Stimulated activated CD4-positive, alpha-beta T cell treated with anti-CD3 and anti-CD28 coated beads, TNF-alpha, amount 100 ng/mL, for 48 hours (primary cell): ENCODE results near the gene PZP.
"Not testable (repeated sequence)": the region's sequence is repeated elsewhere in the genome, so short reads cannot be mapped to it uniquely, and the experiment has no call there.

Experiments
- DNase-seq, 3 donors: peaks; one replicate each; pipeline ENCODE4 v3.0.0-alpha.2; 2020; ENCODE audit warnings: low read depth in 3 of 3

The PZP gene

DNA sequence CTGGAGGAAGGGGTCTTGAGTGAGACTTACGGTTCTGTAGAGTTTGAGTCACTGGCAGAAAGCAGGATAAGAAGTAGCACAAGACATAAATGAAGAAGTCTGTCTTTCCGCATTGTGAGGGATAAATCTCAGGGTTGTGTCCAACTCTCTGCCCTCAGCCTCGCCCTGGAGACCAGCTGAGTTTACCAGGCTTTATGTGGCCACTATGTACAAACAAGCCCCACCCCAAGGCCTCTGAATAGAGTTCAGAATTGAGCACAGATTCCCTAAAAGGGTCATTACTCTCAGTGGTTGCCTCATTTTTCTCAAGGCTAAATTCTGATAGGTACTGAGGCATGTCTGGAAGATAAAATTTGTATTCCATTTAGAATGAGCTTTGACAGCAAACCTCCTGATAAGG, at the start of gene PZP:
Gene PZP (minus strand): TSS at position 167 of the 400 bp plus-strand sequence. CDS start 54 bp downstream, at position 113.
- DNase-seq = no peak

DNA sequence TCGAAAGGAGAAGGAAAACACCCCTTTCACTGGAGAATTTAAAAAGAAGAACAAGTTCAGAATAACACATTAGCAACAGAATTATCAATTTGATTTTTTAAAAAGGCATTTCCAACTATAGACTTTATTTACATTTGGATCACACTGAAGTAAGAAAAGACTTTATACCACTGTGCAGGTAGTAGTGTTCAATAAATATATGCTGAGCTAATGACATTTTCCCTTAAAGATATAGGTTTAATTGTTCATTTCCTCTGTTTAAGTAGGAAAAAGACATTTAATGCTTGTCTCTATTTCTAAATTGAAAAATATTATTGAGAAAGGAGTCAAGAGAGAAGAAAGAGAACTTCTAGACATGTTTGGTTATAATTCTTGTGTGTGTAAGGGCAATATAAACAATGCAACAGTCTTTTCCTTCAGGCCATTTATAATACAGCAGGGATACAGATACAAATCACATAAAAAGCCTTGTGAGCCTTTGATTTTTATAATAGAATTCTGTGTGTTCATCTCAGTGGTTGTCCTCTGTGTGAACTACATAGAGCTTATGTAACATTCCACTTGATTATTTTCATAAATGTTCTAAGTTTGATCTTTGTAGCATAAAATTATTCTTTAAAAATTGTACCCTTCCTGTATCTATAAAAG, 48.7 kb upstream of the PZP start:
- DNase-seq = no peak

DNA sequence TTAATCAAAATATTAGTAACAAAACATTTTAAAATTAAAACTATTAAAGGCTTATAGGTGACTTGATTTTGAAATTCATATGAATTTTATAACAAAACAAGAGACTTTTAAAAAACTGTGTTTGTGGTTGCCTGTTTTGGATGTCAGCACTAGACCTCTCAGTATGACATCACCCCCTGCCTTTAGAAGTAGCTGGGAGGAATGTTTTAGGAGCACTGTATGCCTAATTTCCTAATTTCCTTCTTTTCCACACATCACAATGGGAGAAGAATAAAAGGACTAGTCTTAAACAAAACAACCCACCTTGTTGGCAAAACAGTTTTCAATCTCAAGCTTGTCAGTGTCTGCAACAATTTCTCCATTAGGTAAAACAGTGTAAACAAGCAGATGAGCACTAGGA, 48.1 kb upstream of the PZP start:
- no peak for DNase-seq

DNA sequence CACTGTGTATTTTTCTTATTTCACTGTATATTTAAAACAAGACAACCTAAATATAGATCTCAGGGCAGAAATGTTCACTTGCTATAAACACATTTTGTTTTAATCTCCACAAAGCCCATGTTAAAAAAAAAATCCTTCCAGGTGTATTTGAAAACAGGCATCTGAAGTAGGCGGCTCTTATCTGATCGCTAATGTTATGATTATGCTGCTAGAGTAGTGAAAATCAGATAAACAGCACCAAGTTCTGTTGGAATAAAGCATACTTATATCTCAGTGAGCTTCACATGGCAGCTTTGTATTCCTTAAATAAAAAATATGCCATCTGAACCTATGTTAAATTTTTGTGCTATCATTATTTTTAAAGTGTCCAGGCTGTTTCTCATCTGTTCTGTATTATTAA, 47.6 kb upstream of the PZP start:
- no peak for DNase-seq

DNA sequence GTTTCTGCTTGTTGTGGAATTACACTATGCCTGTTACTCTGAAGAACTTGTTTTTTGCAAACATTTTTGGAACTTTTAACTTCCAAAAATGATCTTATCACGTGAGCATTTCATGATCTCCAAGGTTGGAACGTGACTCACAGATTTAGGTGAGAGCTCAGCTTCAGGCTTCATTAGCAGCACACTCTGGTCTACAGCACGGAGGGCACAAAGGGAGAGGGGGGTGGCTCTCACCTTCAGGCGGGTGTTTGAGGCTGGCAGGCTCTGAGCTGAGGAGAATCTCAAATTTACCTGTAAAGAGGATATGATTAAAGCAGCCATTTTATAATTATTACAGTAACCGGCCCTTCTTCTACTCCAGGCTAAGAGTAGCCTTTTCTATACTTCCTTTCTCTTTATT, 45.3 kb upstream of the PZP start:
- no peak for DNase-seq

DNA sequence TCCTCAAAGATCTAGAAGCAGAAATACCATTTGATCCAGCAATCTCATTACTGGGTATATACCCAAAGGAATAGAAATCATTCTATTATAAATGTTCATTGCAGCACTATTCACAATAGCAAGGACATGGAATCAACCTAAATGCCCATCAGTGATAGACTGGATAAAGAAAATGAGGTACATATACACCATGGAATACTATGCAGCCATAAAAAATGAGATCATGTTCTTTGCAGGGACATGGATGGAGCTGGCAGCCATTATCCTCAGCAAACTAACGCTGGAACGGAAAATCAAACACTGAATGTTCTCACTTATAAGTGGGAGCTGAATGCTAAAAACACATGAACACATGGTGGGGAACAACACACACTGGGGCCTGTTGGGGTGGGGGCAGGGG, 44.6 kb upstream of the PZP start:
- DNase-seq = not testable (repeated sequence)

DNA sequence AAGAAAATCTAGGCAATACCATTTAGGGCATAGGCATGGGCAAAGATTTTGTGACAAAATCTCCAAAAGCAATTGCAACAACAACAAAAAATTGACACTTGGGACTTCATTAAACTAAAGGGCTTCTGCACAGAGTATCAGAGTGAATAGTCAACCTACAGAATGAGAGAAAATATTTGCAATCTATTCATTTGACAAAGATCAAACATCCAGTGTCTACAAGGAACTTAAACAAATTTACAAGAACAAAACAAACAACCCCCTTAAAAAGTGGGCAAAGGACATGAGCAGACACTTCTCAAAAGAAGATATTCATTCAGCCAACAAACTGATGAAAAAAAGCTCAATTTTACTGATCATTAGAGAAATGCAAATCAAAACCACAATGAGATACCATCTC, 44.1 kb upstream of the PZP start:
- DNase-seq = no peak

DNA sequence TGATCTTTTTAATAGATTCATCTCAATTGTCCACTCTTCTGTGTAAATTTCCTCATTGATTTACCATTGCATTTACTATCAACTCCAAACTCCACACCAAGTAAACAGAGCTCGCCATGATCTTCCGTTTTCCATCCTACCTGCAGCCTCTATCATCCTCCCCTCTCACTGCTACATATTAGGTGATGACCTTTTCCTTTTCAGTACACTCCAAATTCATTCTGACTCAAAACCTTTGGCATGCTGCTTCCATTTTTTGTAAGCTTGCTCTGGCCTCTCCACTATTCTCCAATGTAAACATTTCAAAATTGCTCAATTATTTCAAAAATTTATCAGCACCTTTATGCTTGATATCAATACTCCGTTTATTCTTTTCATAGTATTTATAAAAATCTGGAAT, 40.2 kb upstream of the PZP start:
- no peak for DNase-seq

DNA sequence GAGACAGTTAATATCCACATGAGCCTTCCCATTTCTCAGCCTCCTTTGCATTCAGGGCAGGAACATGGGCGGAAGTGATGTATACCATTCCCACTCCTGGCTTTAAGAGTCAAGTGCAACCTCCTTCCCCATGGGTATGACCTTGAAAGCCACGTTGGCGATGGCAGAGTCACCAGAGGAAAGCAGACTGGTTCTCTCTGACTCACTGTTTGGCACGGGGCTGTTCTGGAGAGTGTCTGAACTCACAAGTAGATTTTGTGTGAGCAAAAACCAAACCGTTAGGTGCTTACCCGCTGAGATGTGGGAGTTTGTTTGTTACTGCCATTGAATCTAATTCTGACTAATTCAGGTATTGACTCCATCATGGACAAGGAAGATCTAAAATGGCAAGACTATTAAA, 36.7 kb upstream of the PZP start:
- DNase-seq = peak; percentile 58 to 72 (median 61)

DNA sequence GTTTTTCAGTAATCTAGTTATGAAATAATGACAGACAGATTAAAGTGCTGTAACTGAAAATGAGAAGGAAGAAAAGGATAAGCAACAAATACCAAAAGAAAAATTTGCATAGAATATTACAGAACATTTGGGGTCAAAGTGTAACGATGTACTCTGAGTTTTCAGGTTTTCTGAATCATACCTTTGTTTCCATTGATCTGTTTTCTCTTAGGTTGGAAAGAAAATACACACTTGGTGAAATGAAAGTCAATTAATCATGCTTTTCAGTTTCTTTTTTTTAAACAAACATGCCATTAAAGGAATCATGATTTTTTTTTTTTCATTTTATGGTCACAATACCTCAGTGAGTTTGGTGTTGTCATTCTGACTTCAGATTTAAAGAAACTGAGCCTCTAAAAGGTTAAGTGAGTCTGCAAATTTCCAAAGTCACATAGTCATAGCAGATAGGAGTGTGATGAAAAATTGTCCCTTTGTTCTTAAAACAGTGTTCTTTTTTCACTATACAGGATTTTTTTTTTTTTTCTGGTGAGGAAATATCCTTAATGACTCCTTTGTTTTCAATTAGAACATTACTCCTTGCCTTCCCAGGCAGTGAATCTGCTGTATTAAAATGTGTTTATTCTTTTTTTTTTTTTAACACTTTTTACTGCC, 35.9 kb upstream of the PZP start:
- DNase-seq = no peak

DNA sequence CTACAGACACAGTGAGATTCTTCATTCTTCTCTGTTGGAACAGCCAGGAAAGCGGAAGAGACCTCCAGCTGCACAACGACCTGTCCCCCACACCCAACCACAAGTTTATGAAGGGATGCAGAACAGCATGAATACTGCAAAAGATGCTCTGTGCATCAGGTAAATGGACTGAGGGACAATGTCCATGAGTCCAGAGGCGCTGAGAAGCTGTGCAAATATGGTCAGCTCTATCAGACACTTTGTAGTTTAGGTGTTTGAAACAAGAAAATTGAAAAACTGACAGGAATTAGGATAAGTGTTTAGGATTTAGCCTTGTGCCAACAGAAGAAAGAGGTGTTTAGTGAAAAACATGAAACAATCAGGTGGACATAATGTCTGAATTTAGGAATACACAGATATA, 33.1 kb upstream of the PZP start:
- DNase-seq = no peak

DNA sequence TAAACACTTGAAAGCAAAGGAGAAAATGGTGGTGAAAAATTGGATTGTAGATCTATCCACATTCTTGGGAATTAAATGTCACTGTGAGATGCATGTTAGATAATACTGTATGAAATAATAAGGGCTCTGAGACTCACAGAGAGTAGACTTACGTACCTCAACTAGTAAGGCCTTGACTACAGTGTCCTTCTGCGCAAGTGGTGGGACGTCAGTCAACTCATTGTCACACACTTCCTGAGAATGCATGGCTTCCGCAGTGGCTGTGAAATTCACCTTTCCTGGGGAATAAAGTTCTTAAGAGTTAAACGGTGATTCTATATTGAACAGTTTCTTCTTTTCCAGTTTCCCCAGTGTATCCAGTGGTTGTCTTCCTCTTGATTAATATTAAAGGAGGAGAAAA, 32.6 kb upstream of the PZP start:
- DNase-seq = no peak

DNA sequence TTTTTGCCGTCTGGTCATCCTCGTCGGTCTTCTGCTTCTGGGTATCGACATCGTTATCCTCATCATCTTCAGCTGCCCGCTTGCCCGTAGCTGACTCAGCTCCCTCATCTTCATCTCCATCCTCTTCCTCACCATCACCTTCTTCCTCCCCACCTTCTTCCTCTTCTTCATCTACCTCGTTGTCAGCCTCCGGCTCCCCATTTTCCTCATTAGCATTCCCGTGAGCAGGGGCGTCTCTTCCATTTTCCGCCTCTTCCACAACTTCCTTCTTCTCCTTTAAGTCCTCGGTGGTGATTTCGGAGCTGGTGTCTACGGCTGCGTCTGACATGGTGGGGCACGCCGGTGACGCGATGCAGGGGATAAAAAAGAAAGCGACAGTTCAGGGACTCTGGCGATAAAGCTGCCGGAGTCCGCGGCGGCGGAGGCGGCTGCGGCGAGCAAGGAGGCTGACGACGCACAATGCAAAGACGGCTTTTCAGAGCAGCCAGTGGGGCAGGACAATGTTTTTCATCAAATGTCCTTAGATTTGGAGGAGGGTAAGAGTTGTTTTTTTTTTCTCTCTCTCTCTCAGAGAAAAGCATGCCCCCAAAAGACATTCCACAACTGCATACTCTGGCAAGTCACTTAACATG, 31.9 kb upstream of the PZP start:
- peak; percentile 9 to 38 (median 9) for DNase-seq

DNA sequence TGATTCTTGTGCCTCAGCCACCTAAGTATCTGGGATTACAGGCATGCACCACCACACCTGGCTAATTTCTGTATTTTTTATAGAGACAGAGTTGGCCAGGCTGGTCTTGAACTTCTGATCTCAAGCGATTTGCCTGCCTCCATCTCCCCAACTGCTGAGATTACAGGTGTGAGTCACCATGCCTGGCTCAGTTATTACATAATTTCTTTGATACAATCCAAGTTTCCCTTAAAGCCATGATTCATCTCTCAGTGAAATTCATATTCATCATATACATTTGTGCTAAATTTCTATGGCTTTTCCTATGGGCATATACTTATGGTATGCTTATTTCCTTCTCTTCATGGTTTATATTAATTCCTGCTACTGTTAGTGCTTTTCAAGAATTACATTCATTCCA, 29.1 kb upstream of the PZP start:
- DNase-seq = no peak

DNA sequence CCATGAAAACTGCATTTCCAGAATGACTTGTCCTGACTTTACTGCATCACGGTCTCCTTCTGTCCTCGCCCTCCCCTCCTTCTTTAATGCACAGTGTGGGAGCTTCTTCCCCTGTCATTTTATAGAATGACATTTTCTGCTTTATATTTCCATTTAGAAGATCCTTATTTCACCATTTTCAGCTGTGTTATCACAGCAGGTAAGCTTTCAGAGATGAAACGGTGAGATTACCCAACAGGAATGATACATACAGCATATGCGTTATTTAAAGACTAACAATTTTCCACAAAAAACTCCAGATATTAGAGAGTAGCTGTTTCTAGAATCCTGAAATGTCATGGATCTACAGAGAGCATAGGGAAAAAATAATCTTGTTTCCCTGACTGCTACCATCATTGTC, 27.3 kb upstream of the PZP start:
- DNase-seq = no peak

DNA sequence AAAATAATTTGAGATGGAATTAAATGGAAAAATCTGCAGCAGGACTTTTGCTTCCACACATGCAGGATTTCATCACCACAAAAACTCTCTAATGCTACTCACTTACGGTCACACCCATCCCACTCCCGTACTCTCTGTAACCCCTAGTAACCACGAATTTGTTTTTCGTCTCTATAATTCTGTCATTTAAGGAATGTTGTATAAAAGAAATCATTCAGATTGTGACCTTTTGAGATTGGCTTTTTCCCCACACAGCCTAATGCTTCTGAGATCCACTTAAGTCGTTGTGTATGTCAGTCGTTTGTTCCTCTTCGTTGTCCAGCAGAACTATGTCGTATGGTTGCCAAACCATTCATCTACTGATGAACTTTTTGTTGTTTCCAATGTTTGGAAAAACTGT, 19.8 kb upstream of the PZP start:
- DNase-seq = no peak

DNA sequence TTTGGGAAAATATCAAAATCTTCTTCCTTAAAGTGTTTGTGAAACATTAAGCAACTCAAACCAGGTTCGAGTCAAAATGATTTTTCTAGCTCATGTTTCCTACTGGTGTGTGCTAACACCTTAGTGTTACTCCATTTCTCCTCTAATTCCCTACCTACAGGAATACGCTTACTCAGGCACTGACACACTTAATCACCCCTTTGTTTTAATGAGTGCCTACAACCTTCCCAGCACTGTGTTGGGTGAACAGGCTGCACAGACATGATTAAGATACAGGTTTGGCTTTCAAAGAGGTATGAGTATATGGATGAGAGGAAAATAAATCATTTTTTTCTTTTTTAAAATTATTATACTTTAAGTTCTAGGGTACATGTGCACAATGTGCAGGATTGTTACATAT, 15.6 kb upstream of the PZP start:
- no peak for DNase-seq

DNA sequence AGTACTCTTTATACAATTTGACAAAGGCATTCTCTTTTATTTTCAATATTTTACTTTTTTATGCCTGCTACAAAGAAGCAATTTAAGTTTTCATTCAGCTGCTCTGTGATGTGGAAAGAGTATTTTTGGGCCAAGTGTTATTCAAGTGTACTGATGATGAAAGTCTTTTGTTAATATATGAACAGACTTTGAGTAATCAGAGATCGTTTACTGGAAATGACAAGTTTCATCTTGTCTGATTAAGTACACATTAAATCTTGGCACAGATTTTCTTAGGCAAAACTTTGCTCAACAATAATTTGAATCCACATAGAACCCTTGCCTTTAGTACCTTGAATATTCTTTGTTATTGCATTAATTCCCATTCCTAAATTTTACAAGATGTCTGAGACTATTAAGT, 13.3 kb upstream of the PZP start:
- DNase-seq = no peak

DNA sequence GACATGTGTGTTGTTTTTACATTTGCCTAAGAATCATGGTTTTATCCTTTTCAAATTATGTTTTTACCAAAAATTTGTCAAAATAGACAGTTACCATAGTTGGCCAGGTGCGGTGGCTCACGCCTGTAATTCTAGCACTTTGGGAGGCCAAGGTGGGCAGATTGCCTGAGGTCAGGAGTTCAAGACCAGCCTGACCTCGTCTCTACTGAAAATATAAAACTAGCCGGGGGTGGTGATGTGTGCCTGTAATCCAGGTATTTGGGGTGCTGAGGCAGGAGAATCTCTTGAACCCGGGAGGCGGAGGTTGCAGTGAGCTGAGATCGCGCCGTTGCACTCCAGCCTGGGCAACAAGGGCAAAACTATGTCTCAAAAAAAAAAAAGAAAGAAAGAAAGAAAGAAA, 12.8 kb upstream of the PZP start:
- DNase-seq = not testable (repeated sequence)

DNA sequence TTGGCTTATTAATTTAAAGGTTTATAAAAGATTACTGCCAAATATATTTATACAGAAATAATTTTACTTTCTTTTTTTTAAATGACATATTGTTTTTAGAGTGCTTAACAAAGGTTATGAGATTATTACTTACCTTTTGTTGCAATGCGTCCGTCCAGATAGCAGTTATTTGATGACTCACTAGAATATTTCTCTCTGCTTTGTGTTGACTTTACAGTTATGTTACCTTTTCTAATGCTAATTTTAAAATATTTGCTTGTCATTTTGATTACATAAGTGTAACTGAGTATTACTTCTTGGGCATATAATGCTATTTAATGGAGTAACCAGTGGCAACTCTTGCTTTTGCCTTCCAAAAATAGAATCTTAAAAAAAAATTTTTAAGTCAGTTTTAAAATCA, 6.3 kb upstream of the PZP start:
- no peak for DNase-seq

DNA sequence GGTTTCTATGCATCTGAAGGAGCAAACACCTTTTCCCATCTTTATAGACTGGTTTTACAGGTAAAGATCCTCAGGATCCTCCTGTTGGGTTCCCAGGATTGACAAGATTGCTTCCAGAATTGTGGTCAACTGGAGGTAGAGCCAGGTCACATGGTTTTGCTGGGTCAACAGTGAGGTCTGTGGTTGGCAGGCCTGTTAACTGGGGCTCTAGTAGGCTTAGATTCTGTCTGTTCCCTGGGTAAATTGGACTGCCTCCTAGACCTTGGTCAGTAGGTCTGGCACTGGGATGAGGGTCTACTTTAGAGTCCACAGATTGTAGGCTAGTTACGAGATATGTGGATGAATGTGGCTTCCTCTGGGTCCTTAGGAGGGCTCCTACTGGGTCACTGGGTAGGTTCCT, 3.5 kb upstream of the PZP start:
- no peak for DNase-seq

DNA sequence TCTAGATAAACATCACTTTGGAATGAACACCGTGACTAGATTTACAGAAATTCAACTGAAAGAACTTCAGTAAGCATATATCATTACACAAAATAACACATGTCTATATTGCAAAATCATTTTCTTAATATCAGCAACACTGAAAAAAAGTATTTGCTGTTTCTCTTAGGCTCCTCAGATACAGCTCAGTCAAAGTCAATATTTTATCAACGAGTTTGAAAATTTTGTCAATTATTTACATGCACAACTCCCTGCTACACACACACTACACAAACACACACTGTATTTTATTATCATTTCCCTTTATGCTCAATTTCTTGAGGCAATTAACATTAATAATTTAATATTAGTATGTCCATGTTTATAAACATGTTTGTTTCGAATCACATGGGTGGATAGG, 3.8 kb downstream of the PZP start:
- DNase-seq = no peak

DNA sequence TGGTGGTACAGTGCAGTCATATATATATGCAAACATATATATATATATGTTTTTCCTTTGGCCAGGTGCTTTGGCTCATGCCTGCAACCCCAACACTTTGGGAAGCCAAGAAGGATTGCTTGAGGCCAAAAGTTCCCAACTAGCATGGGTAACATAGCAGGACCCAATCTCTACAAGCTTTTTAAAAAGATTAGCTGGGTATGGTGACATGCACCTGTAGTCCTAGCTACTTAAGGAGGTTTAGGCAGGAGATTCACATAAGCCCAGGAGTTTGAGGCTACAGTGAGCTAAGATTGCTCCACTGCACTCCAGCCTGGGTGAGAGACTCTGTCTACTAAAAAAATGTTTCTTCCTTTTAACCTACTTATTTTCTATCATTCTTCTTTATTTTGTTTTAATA, 10.2 kb downstream of the PZP start:
- DNase-seq = no peak

DNA sequence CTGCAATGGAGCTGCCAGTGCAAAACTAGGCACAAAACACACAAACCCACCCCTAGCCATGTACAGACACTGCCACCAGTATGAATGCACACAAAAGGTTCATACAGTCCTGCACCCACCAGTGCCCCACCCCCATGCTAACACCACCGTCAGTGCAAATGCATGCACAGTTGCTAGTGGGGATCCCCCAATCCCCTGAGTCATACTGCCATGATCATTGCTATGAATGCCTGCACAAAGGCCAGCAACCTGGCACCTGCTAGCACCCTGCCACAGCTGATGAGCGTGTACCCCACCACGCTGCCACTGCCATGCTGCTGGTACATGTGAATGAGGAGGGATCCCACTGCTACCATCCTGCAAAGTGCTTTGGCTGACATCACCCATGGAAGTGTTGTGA, 23.9 kb downstream of the PZP start:
- DNase-seq = no peak
